Right hindlimb (tissue), 1 donor: ENCODE results near the gene C20orf96.
A peak's percentile ranks its signal among the peaks of the same experiment; 100 is the strongest.
"Not testable (repeated sequence)": the region's sequence is repeated elsewhere in the genome, so short reads cannot be mapped to it uniquely, and the experiment has no call there.

Experiments used
- DNase-seq: peaks from one replicate; pipeline ENCODE4 v3.0.0-alpha.2; 2018

Gene C20orf96

GRCh38 chr20:290084-290831 is at the start of gene C20orf96:
C20orf96 (minus strand) TSS chr20:290750; CDS start chr20:290610, 140 bp downstream.
- DNase-seq = peak; percentile 94

GRCh38 chr20:336040-336439 is 45.5 kb upstream of the C20orf96 start:
- DNase-seq = not testable (repeated sequence)

GRCh38 chr20:334578-334977 is 44.0 kb upstream of the C20orf96 start:
- no peak for DNase-seq

GRCh38 chr20:330233-331149 is 39.9 kb upstream of the C20orf96 start:
- DNase-seq = peak; percentile 71

GRCh38 chr20:329851-330232 is 39.3 kb upstream of the C20orf96 start:
- DNase-seq = no peak

GRCh38 chr20:328975-329695 is 38.6 kb upstream of the C20orf96 start:
- DNase-seq = no peak

GRCh38 chr20:328027-328974 is 37.8 kb upstream of the C20orf96 start:
- no peak for DNase-seq

GRCh38 chr20:327186-328026 is 36.9 kb upstream of the C20orf96 start:
- DNase-seq = peak; percentile 95

GRCh38 chr20:326645-327185 is 36.2 kb upstream of the C20orf96 start:
- no peak for DNase-seq

- DNase-seq = peak; percentile 86
These were observed 35.5 kb upstream of the C20orf96 start for GRCh38 chr20:325889-326644.

GRCh38 chr20:325045-325888 is 34.7 kb upstream of the C20orf96 start, which contains the start of gene SOX12:
SOX12 (plus strand) TSS chr20:325552; CDS start chr20:325925, 373 bp downstream.
- peak; percentile 98 for DNase-seq

- peak; percentile 92 for DNase-seq
These were observed 33.9 kb upstream of the C20orf96 start for GRCh38 chr20:324177-325044.

- no peak for DNase-seq
These were observed 25.9 kb upstream of the C20orf96 start for GRCh38 chr20:316316-317068.

- no peak for DNase-seq
These were observed 23.4 kb upstream of the C20orf96 start for GRCh38 chr20:313948-314347.

- no peak for DNase-seq
These were observed 22.9 kb upstream of the C20orf96 start for GRCh38 chr20:313402-313801.

- no peak for DNase-seq
These were observed 22.3 kb upstream of the C20orf96 start for GRCh38 chr20:312866-313265.

GRCh38 chr20:312067-312466 is 21.5 kb upstream of the C20orf96 start:
- DNase-seq = no peak
